Panc1 (cell line): ENCODE data around the gene SMAD3. TPM values are rescaled to one million over a fixed set of nuclear protein-coding genes. Genes with fewer than 3 reads are reported as not detected.

Experiments used
- ATAC-seq: fragments of 200-7000 bp; cut with Tn5 transposase; 2 replicates; pipeline ENCODE4 v1.9.1; 2020; ENCODE audit warnings: mild to moderate bottlenecking, moderate library complexity
- BruUV-seq: library from RNA; stranded (reverse); fragments of 400-500 nt; replicated peaks from 2 replicates; lab custom pipeline; 2021; lab: Mats Ljungman, UMichigan
- CTCF ChIA-PET: fragments of 300-600 bp; sonication (Branson Sonifier 250); formaldehyde crosslinking; loops from one replicate; lab custom pipeline; 2022; ENCODE audit warnings: antibody characterized with exemption; lab: Charles Lee
- POLR2A ChIA-PET: fragments of 300-600 bp; sonication (Branson Sonifier 250); formaldehyde crosslinking; loops from one replicate; lab custom pipeline; 2022; ENCODE audit warnings: antibody characterized with exemption; lab: Charles Lee
- DNase-seq: peaks from one replicate; pipeline ENCODE4 v3.0.0-alpha.2; 2010; ENCODE audit warnings: low read depth, low spot score
- H3K27ac ChIP-seq: 2 replicates; pipeline ENCODE4 v1.5.1; 2011; ENCODE audit warnings: mild to moderate bottlenecking, low read length, inconsistent platforms
- H3K27me3 ChIP-seq: fragments of 200-500 bp; sonication (Bioruptor generic); 2 replicates; pipeline ENCODE4 v1.6.0; 2014; ENCODE audit warnings: low read length, inconsistent platforms; ENCODE audit not compliant: control insufficient read depth, insufficient read depth
- H3K36me3 ChIP-seq: fragments of 200-500 bp; sonication (Bioruptor generic); 2 replicates; pipeline ENCODE4 v1.5.1; 2014; ENCODE audit warnings: inconsistent platforms, mild to moderate bottlenecking, low read length, moderate library complexity; ENCODE audit not compliant: control insufficient read depth, insufficient read depth
- H3K4me1 ChIP-seq: 2 replicates; pipeline ENCODE4 v1.5.1; 2011; ENCODE audit warnings: inconsistent platforms, mild to moderate bottlenecking, low read length, moderate library complexity; ENCODE audit not compliant: control insufficient read depth, insufficient read depth
- H3K4me3 ChIP-seq, 2 experiments: 2 replicates each; pipeline ENCODE4 v1.5.1; 2011 to 2012; ENCODE audit warnings: low read depth in 2 of 2, low read length in 2 of 2, mild to moderate bottlenecking in 2 of 2, inconsistent platforms in 1 of 2, moderate library complexity in 1 of 2
- H3K9me3 ChIP-seq: fragments of 200-500 bp; sonication (Bioruptor generic); 2 replicates; pipeline ENCODE4 v1.5.1; 2014; ENCODE audit warnings: low read depth, mild to moderate bottlenecking, inconsistent platforms, low read length, moderate library complexity; ENCODE audit not compliant: control insufficient read depth, insufficient read depth
- CTCF ChIP-seq: fragments of 450-650 bp; IDR thresholded peaks from 2 replicates; pipeline ENCODE4 v1.5.1; 2017; ENCODE audit warnings: mild to moderate bottlenecking
- POLR2AphosphoS5 ChIP-seq: IDR thresholded peaks from 2 replicates; pipeline ENCODE4 v1.6.1; 2012; ENCODE audit warnings: mild to moderate bottlenecking, low read depth, low read length, moderate library complexity
- REST ChIP-seq, 2 experiments: IDR thresholded peaks; 2 replicates each; pipeline ENCODE4 v1.6.1; 2011 to 2012; ENCODE audit warnings: low read depth in 2 of 2, control low read depth in 1 of 2, low read length in 1 of 2, mild to moderate bottlenecking in 1 of 2, moderate library complexity in 1 of 2; ENCODE audit not compliant: insufficient read depth in 1 of 2
- SIN3A ChIP-seq: IDR thresholded peaks from 2 replicates; pipeline ENCODE4 v1.6.1; 2012; ENCODE audit warnings: low read depth, mild to moderate bottlenecking, low read length, moderate library complexity, borderline replicate concordance; ENCODE audit not compliant: insufficient read depth
- TCF7L2 ChIP-seq: IDR thresholded peaks from 2 replicates; pipeline ENCODE4 v1.6.1; 2011; ENCODE audit warnings: mild to moderate bottlenecking, low read depth, low read length, inconsistent platforms
- in situ Hi-C: cut with HindIII; loops from 2 replicates; pipeline ENCODE4 v1.10.0; 2016; ENCODE audit warnings: low sequenced_read_pairs, low pct_unique_long_range_greater_than_20kb
- intact Hi-C: fragments of 100-400 bp; cut with micrococcal nuclease; formaldehyde crosslinking; loops from one replicate; pipeline ENCODE4 v1.10.0; 2022; ENCODE audit not compliant: unreplicated experiment
- total RNA-seq: library from RNA; stranded (reverse); gene quantifications from one replicate; pipeline ENCODE4 v1.2.1, GENCODE V29; 2021; ENCODE audit not compliant: unreplicated experiment

SMAD3 gene
- total RNA-seq, 1 experiment from 2014 or later = 394 TPM

GRCh38 chr15:67096546-67097294, 31.3 kb downstream of the SMAD3 start:
- H3K27ac ChIP-seq = peak overlapping the region; percentile 100
- in situ Hi-C loops (no loop called here), intact Hi-C loops (no loop called here)
- H3K27me3 ChIP-seq = no peaks in the 10 kb centered on the region
- peaks cover 100% of the 10 kb centered on the region for H3K4me1 ChIP-seq
- ATAC-seq (peak; percentile 27; the same call in 1 of the 2 replicates), DNase-seq (no peak)
- ChIA-PET POLR2A (interaction anchor here (0.6 to 0.7 kb wide), 5 partner anchors 24 to 728 kb away, joined by 3 to 6 read pairs (median 4); partner anchors contain the start of gene ZWILCH), CTCF (no interaction called here)
- no TSS peak for BruUV-seq
- H3K9me3 ChIP-seq = no peaks in the 10 kb centered on the region
- H3K36me3 ChIP-seq = peaks cover 19% of the 10 kb centered on the region; the same call in 1 of the 2 replicates
- TF ChIP-seq CTCF (no peak), SIN3A (no peak), POLR2AphosphoS5 (peak; percentile 75), REST (IDR thresholded peaks at IDR 0.05; ENCODE audit: insufficient read depth in 1 of 2, low read depth in 2 of 2, low read length in 1 of 2) (no peak), TCF7L2 (peak; percentile 75)
- no peak overlapping the region for H3K4me3 ChIP-seq

GRCh38 chr15:67097424-67097823, 32.0 kb downstream of the SMAD3 start:
- Histone ChIP-seq H3K4me3 (no peak overlapping the region), H3K27me3 (no peaks in the 10 kb centered on the region), H3K27ac (peak overlapping the region; percentile 100), H3K4me1 (peaks cover 100% of the 10 kb centered on the region), H3K9me3 (no peaks in the 10 kb centered on the region), H3K36me3 (peaks cover 19% of the 10 kb centered on the region; the same call in 1 of the 2 replicates)
- CTCF ChIA-PET = no interaction called here
- in situ Hi-C loops (no loop called here), intact Hi-C loops (no loop called here)
- DNase-seq (no peak), ATAC-seq (no peak)
- BruUV-seq = no TSS peak
- POLR2A ChIA-PET = interaction anchor here (0.7 to 1.4 kb wide), 2 partner anchors 9 to 27 kb away, joined by 4 read pairs; no protein-coding TSS in a partner anchor
- TF ChIP-seq TCF7L2 = no peak
- no peak for TF ChIP-seq SIN3A
- TF ChIP-seq REST (IDR thresholded peaks at IDR 0.05; ENCODE audit: insufficient read depth in 1 of 2, low read depth in 2 of 2, low read length in 1 of 2) = no peak
- no peak for TF ChIP-seq POLR2AphosphoS5
